SK-N-SH (cell line): ENCODE results near the gene MBNL2.

Source experiments
- CTCF ChIP-seq: fragments of 200-600 bp; sonication (generic); IDR thresholded peaks from 2 replicates; pipeline ENCODE4 v1.6.1; 2017; ENCODE audit warnings: antibody characterized with exemption, mild to moderate bottlenecking, moderate library complexity
- EP300 ChIP-seq, 2 experiments: IDR thresholded peaks; 2 replicates each; pipeline versions ENCODE4 v1.4.0 to v1.6.1; 2012; ENCODE audit warnings: borderline replicate concordance in 1 of 2, low read depth in 1 of 2, low read length in 1 of 2
- GABPA ChIP-seq: IDR thresholded peaks from 2 replicates; pipeline ENCODE4 v1.4.0; 2012; ENCODE audit warnings: low read depth, mild to moderate bottlenecking
- MEF2A ChIP-seq: IDR thresholded peaks from 2 replicates; pipeline ENCODE4 v1.4.0; 2012; ENCODE audit warnings: low read depth, borderline replicate concordance
- MXI1 ChIP-seq: IDR thresholded peaks from 2 replicates; pipeline ENCODE4 v1.6.1; 2012; ENCODE audit warnings: mild to moderate bottlenecking, low read depth, low read length, improper control_type of control experiment
- POLR2AphosphoS5 ChIP-seq: IDR thresholded peaks from 2 replicates; pipeline ENCODE4 v1.6.1; 2012; ENCODE audit warnings: low read depth, low read length
- RCOR1 ChIP-seq: fragments of 150-350 bp; IDR thresholded peaks from 2 replicates; pipeline ENCODE4 v1.6.1; 2017; ENCODE audit warnings: antibody characterized with exemption, low read length
- YY1 ChIP-seq: IDR thresholded peaks from 2 replicates; pipeline ENCODE4 v1.4.0; 2012; ENCODE audit warnings: low read depth, mild to moderate bottlenecking

- TF ChIP-seq MEF2A (no peak), EP300 (IDR thresholded peaks at IDR 0.05; ENCODE audit: borderline replicate concordance in 1 of 2, low read depth in 1 of 2, low read length in 1 of 2) (no peak), CTCF (no peak), RCOR1 (no peak), MXI1 (no peak), POLR2AphosphoS5 (no peak), YY1 (no peak), GABPA (no peak)
Measured at GRCh38 chr13:97196340-97196739, 25.8 kb upstream of the MBNL2 start.
